HepG2 (cell line): ENCODE measurements around the gene BAZ1A. TPM values are rescaled to one million over a fixed set of nuclear protein-coding genes. Genes with fewer than 3 reads are reported as not detected.

Experiments used
- ETV6 ChIP-seq: sonication (generic); formaldehyde crosslinking; conservative IDR thresholded peaks from 2 replicates; pipeline ENCODE4 v1.4.0; 2020; ENCODE audit warnings: missing genetic modification reagents
- FOXA3 ChIP-seq: IDR thresholded peaks from 2 replicates; pipeline ENCODE4 v1.6.1; 2016; ENCODE audit warnings: missing genetic modification reagents, missing compliant biosample characterization
- HES4 ChIP-seq: sonication (generic); formaldehyde crosslinking; IDR thresholded peaks from 2 replicates; pipeline ENCODE4 v1.9.0; 2021; ENCODE audit warnings: mild to moderate bottlenecking, missing genetic modification reagents, borderline replicate concordance
- HMG20B ChIP-seq: conservative IDR thresholded peaks from 2 replicates; pipeline ENCODE4 v1.6.1; 2016; ENCODE audit warnings: missing genetic modification reagents, missing compliant biosample characterization
- MEF2D ChIP-seq: sonication (generic); formaldehyde crosslinking; IDR thresholded peaks from 2 replicates; pipeline ENCODE4 v1.5.1; 2020; ENCODE audit warnings: mild to moderate bottlenecking, missing genetic modification reagents
- ZBTB7B ChIP-seq: sonication (generic); formaldehyde crosslinking; IDR thresholded peaks from 2 replicates; pipeline ENCODE4 v1.4.0; 2020; ENCODE audit warnings: missing genetic modification reagents
- ZNF260 ChIP-seq: sonication (generic); formaldehyde crosslinking; IDR thresholded peaks from 2 replicates; pipeline ENCODE4 v1.4.0; 2020; ENCODE audit warnings: missing genetic modification reagents, low read depth, mild to moderate bottlenecking, borderline replicate concordance
- ZNF607 ChIP-seq: sonication (generic); formaldehyde crosslinking; IDR thresholded peaks from 2 replicates; pipeline ENCODE4 v1.5.1; 2020; ENCODE audit warnings: missing genetic modification reagents, mild to moderate bottlenecking, borderline replicate concordance
- polyA plus RNA-seq, 8 experiments: library from polyadenylated mRNA; depleted of rRNA in 3 of 8; stranded (reverse) in 7 of 8; unstranded in 1 of 8; fragments of >200 nt; fragmentation: Illumina TruSeq in 4 of 8; extraction: Trizol in 4 of 8; gene quantifications; 2 replicates each; pipeline versions ENCODE4 v1.2.1 to v1.2.3, GENCODE V29; 2011 to 2016; ENCODE audit warnings: low read depth in 4 of 8, missing spikeins in 1 of 8, mixed read lengths in 1 of 8; ENCODE audit not compliant: insufficient read depth in 1 of 8
- total RNA-seq, 5 experiments: library from RNA; depleted of rRNA; stranded (reverse); fragments of >200 nt; fragmentation: Illumina TruSeq; extraction: Trizol; gene quantifications; 2 replicates each; pipeline ENCODE4 v1.2.3, GENCODE V29; 2016; ENCODE audit warnings: low read depth in 1 of 5
- TF ChIP-seq, protein P1 (sequence below), 2 experiments: fragments of 450-650 bp in 1 of 2; sonication (generic) in 1 of 2; formaldehyde crosslinking in 1 of 2; IDR thresholded peaks; 2 replicates each; pipeline versions ENCODE4 v1.6.1 to v1.8.0; 2016 to 2022; ENCODE audit warnings: antibody characterized with exemption in 1 of 2, mild to moderate bottlenecking in 1 of 2, missing genetic modification reagents in 1 of 2
- TF ChIP-seq, protein P2 (sequence below): sonication (generic); formaldehyde crosslinking; IDR thresholded peaks from 2 replicates; pipeline ENCODE4 v1.8.0; 2022; ENCODE audit warnings: missing genetic modification reagents, mild to moderate bottlenecking, borderline replicate concordance
- TF ChIP-seq, protein P3 (sequence below): sonication (generic); formaldehyde crosslinking; IDR thresholded peaks from 2 replicates; pipeline ENCODE4 v1.9.0; 2021; ENCODE audit warnings: missing genetic modification reagents, borderline replicate concordance

BAZ1A gene
- total and polyA plus RNA-seq, 2 of the 13 experiments (the other 11 are each of a cell fraction or from before 2014, with no cell fraction given) = 20.9 to 56.8 TPM

DNA sequence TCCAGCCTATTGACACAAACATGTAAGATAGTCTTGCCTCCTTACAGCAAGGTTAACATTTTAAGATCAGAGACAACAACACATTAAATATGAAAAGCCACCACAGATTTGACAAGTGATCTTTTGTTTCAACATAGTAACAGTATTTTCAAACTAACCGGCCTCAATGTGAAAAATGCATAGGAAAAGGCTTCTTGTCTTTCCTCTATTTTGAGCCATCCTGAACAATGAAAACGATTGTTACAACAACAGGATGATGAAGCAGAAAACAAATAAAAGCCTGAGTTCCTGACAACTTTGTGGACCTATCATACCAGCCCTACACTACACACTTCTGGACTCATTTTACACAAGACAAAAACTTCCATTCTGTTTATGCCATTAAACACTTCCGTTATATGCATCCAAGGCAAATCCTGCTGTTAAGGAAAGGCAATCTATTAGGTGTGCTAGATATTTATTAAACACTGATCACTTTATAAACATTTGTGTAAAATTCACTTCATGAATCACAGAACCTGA, 37.3 kb downstream of the BAZ1A start (continued):
- TF ChIP-seq, protein P1, sequence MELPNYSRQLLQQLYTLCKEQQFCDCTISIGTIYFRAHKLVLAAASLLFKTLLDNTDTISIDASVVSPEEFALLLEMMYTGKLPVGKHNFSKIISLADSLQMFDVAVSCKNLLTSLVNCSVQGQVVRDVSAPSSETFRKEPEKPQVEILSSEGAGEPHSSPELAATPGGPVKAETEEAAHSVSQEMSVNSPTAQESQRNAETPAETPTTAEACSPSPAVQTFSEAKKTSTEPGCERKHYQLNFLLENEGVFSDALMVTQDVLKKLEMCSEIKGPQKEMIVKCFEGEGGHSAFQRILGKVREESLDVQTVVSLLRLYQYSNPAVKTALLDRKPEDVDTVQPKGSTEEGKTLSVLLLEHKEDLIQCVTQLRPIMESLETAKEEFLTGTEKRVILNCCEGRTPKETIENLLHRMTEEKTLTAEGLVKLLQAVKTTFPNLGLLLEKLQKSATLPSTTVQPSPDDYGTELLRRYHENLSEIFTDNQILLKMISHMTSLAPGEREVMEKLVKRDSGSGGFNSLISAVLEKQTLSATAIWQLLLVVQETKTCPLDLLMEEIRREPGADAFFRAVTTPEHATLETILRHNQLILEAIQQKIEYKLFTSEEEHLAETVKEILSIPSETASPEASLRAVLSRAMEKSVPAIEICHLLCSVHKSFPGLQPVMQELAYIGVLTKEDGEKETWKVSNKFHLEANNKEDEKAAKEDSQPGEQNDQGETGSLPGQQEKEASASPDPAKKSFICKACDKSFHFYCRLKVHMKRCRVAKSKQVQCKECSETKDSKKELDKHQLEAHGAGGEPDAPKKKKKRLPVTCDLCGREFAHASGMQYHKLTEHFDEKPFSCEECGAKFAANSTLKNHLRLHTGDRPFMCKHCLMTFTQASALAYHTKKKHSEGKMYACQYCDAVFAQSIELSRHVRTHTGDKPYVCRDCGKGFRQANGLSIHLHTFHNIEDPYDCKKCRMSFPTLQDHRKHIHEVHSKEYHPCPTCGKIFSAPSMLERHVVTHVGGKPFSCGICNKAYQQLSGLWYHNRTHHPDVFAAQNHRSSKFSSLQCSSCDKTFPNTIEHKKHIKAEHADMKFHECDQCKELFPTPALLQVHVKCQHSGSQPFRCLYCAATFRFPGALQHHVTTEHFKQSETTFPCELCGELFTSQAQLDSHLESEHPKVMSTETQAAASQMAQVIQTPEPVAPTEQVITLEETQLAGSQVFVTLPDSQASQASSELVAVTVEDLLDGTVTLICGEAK (IDR thresholded peaks at IDR 0.05) = no peak
- TF ChIP-seq, protein P1 (CRISPR knock-in tag; IDR thresholded peaks at IDR 0.05) = no peak
- TF ChIP-seq MEF2D (CRISPR knock-in tag) (no peak), FOXA3 (CRISPR knock-in tag) (peak; percentile 84), HES4 (CRISPR knock-in tag) (no peak), HMG20B (no peak; the same call in 1 of the 2 replicates), ZBTB7B (CRISPR knock-in tag) (no peak), ETV6 (CRISPR knock-in tag) (no peak), ZNF260 (CRISPR knock-in tag) (no peak), ZNF607 (CRISPR knock-in tag) (no peak; the same call in 1 of the 2 replicates)
- TF ChIP-seq, protein P2, sequence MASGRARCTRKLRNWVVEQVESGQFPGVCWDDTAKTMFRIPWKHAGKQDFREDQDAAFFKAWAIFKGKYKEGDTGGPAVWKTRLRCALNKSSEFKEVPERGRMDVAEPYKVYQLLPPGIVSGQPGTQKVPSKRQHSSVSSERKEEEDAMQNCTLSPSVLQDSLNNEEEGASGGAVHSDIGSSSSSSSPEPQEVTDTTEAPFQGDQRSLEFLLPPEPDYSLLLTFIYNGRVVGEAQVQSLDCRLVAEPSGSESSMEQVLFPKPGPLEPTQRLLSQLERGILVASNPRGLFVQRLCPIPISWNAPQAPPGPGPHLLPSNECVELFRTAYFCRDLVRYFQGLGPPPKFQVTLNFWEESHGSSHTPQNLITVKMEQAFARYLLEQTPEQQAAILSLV (CRISPR knock-in tag) = no peak
- TF ChIP-seq, protein P3, sequence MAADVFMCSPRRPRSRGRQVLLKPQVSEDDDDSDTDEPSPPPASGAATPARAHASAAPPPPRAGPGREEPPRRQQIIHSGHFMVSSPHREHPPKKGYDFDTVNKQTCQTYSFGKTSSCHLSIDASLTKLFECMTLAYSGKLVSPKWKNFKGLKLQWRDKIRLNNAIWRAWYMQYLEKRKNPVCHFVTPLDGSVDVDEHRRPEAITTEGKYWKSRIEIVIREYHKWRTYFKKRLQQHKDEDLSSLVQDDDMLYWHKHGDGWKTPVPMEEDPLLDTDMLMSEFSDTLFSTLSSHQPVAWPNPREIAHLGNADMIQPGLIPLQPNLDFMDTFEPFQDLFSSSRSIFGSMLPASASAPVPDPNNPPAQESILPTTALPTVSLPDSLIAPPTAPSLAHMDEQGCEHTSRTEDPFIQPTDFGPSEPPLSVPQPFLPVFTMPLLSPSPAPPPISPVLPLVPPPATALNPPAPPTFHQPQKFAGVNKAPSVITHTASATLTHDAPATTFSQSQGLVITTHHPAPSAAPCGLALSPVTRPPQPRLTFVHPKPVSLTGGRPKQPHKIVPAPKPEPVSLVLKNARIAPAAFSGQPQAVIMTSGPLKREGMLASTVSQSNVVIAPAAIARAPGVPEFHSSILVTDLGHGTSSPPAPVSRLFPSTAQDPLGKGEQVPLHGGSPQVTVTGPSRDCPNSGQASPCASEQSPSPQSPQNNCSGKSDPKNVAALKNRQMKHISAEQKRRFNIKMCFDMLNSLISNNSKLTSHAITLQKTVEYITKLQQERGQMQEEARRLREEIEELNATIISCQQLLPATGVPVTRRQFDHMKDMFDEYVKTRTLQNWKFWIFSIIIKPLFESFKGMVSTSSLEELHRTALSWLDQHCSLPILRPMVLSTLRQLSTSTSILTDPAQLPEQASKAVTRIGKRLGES (CRISPR knock-in tag) = no peak
